Keratinocyte (primary cell): Measurements from ENCODE around the gene CEBPZ.

Experiments used
- EZH2 ChIP-seq: IDR thresholded peaks from one replicate; pipeline ENCODE4 v1.6.1; 2012; ENCODE audit warnings: inconsistent platforms, mild to moderate bottlenecking, low read length, moderate library complexity
- TF ChIP-seq, protein P1 (sequence below), 3 experiments: IDR thresholded peaks in 1 of 3; conservative IDR thresholded peaks in 1 of 3; optimal IDR thresholded peaks in 1 of 3; 2 replicates in 2 of 3; 3 replicates in 1 of 3; pipeline versions ENCODE3 to v1.5.1; 2011; ENCODE audit warnings: low read length in 3 of 3, mild to moderate bottlenecking in 3 of 3, moderate library complexity in 2 of 3, control low read depth in 1 of 3, inconsistent platforms in 1 of 3; ENCODE audit not compliant: insufficient read depth in 2 of 3; ENCODE audit errors: extremely low read depth in 1 of 3

DNA sequence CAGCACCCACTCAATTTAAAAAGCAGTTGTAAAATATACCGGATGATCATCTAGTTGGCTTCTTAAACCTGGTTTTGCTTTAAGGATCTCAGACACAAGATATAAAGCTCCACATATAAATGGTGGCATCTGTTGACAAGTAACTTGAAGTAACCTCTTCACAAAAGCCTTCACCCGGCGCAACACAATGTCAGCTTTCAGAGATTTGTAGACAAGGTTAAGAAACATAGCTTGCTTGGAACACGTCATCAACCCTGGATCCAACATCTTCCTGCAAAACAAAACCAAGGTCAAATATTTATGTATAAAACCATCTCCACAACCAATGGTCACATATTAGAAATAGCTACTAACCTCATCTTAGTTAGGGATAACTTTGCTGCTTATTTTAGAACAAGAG lies 8.3 kb downstream of the CEBPZ start:
- TF ChIP-seq, protein P1, sequence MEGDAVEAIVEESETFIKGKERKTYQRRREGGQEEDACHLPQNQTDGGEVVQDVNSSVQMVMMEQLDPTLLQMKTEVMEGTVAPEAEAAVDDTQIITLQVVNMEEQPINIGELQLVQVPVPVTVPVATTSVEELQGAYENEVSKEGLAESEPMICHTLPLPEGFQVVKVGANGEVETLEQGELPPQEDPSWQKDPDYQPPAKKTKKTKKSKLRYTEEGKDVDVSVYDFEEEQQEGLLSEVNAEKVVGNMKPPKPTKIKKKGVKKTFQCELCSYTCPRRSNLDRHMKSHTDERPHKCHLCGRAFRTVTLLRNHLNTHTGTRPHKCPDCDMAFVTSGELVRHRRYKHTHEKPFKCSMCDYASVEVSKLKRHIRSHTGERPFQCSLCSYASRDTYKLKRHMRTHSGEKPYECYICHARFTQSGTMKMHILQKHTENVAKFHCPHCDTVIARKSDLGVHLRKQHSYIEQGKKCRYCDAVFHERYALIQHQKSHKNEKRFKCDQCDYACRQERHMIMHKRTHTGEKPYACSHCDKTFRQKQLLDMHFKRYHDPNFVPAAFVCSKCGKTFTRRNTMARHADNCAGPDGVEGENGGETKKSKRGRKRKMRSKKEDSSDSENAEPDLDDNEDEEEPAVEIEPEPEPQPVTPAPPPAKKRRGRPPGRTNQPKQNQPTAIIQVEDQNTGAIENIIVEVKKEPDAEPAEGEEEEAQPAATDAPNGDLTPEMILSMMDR (optimal IDR thresholded peaks at IDR 0.05 in 1 of 3, IDR thresholded peaks at IDR 0.05 in 1 of 3, conservative IDR thresholded peaks at IDR 0.05 in 1 of 3; ENCODE audit: extremely low read depth in 1 of 3, insufficient read depth in 2 of 3, low read length in 3 of 3) = no peak
- TF ChIP-seq EZH2 = no peak
